IMR-90 (cell line): Measurements from ENCODE around the gene EED. TPM values are rescaled to one million over a fixed set of nuclear protein-coding genes. Genes with fewer than 3 reads are reported as not detected.

ENCODE experiments used
- ATAC-seq: fragments of 200-7000 bp; cut with Tn5 transposase; 2 replicates; pipeline ENCODE4 v1.9.1; 2020; ENCODE audit warnings: low read depth, mild to moderate bottlenecking, moderate library complexity
- BruUV-seq: library from RNA; stranded (reverse); fragments of 400-500 nt; replicated peaks from 2 replicates; lab custom pipeline; 2021; lab: Mats Ljungman, UMichigan
- CTCF ChIA-PET: fragments of 300-600 bp; formaldehyde crosslinking; extraction: SDS; loops from one replicate; lab custom pipeline; 2021; ENCODE audit warnings: antibody characterized with exemption; lab: Yijun Ruan, JAX
- POLR2A ChIA-PET: fragments of 300-600 bp; sonication (Branson Sonifier 250); formaldehyde crosslinking; loops from one replicate; lab custom pipeline; 2022; ENCODE audit warnings: antibody characterized with exemption; ENCODE audit not compliant: unreplicated experiment; lab: Charles Lee
- DNase-seq: peaks from one replicate; pipeline ENCODE4 v3.0.0; 2013
- H2AFZ ChIP-seq: replicated peaks from 2 replicates; pipeline ENCODE3; 2013; ENCODE audit warnings: low read length, mild to moderate bottlenecking; ENCODE audit not compliant: poor library complexity
- H2AK5ac ChIP-seq: 2 replicates; pipeline ENCODE4 v1.6.1; 2013; ENCODE audit warnings: low read depth, low read length, inconsistent platforms
- H2AK9ac ChIP-seq: replicated peaks from 2 replicates; pipeline ENCODE3; 2013; ENCODE audit warnings: mild to moderate bottlenecking, low read depth, low read length, moderate library complexity; ENCODE audit not compliant: poor library complexity
- H2BK120ac ChIP-seq: 2 replicates; pipeline ENCODE4 v1.6.1; 2013; ENCODE audit warnings: low read depth, low read length, inconsistent platforms
- H2BK15ac ChIP-seq: 3 replicates; pipeline ENCODE4 v1.6.1; 2013; ENCODE audit warnings: low read depth, low read length, inconsistent platforms
- H2BK20ac ChIP-seq: 2 replicates; pipeline ENCODE4 v1.6.1; 2013; ENCODE audit warnings: low read depth, mild to moderate bottlenecking, inconsistent platforms, low read length, moderate library complexity
- H2BK5ac ChIP-seq: 2 replicates; pipeline ENCODE4 v1.6.1; 2013; ENCODE audit warnings: mild to moderate bottlenecking, low read depth, low read length, inconsistent platforms; ENCODE audit not compliant: poor library complexity, severe bottlenecking
- H3K14ac ChIP-seq: replicated peaks from 2 replicates; pipeline ENCODE4 v1.6.1; 2013; ENCODE audit warnings: low read depth, low read length, inconsistent platforms
- H3K18ac ChIP-seq: 2 replicates; pipeline ENCODE4 v1.6.1; 2013; ENCODE audit warnings: low read depth, low read length, control low read depth
- H3K23ac ChIP-seq: 2 replicates; pipeline ENCODE4 v1.6.1; 2013; ENCODE audit warnings: low read depth, low read length, inconsistent platforms
- H3K27ac ChIP-seq: 2 replicates; pipeline ENCODE4 v1.5.1; 2013; ENCODE audit warnings: mild to moderate bottlenecking, control low read depth, low read length; ENCODE audit not compliant: insufficient read depth
- H3K27me3 ChIP-seq: 2 replicates; pipeline ENCODE4 v1.6.1; 2013; ENCODE audit warnings: low read length; ENCODE audit not compliant: control insufficient read depth, insufficient read depth
- H3K36me3 ChIP-seq: 2 replicates; pipeline ENCODE4 v1.6.1; 2013; ENCODE audit warnings: low read length, mixed read lengths; ENCODE audit not compliant: control insufficient read depth, insufficient read depth
- H3K4ac ChIP-seq: 2 replicates; pipeline ENCODE4 v1.6.1; 2013; ENCODE audit warnings: low read depth, low read length, inconsistent platforms
- H3K4me1 ChIP-seq: 2 replicates; pipeline ENCODE4 v1.6.1; 2013; ENCODE audit warnings: low read length, mixed read lengths; ENCODE audit not compliant: control insufficient read depth, insufficient read depth
- H3K4me2 ChIP-seq: 2 replicates; pipeline ENCODE4 v1.6.1; 2013; ENCODE audit warnings: low read depth, mild to moderate bottlenecking, control low read depth, low read length, moderate library complexity
- H3K4me3 ChIP-seq: 2 replicates; pipeline ENCODE4 v1.5.1; 2013; ENCODE audit warnings: low read depth, mild to moderate bottlenecking, control low read depth, low read length, moderate library complexity; ENCODE audit not compliant: insufficient read depth
- H3K56ac ChIP-seq: 2 replicates; pipeline ENCODE4 v1.6.1; 2013; ENCODE audit warnings: low read length, inconsistent platforms; ENCODE audit not compliant: insufficient read depth; ENCODE audit errors: extremely low read depth
- H3K79me1 ChIP-seq, 2 experiments: 2 replicates each; pipeline ENCODE4 v1.6.1; 2013; ENCODE audit warnings: low read length in 2 of 2, inconsistent platforms in 1 of 2, low read depth in 1 of 2
- H3K9ac ChIP-seq: 2 replicates; pipeline ENCODE4 v1.6.1; 2013; ENCODE audit warnings: low read depth, low read length, control low read depth
- H3K9me1 ChIP-seq: 2 replicates; pipeline ENCODE4 v1.6.1; 2013; ENCODE audit warnings: low read length, inconsistent platforms; ENCODE audit not compliant: insufficient read depth
- H3K9me3 ChIP-seq: 2 replicates; pipeline ENCODE4 v1.6.1; 2013; ENCODE audit warnings: low read length; ENCODE audit not compliant: control insufficient read depth, insufficient read depth
- H4K20me1 ChIP-seq: 2 replicates; pipeline ENCODE4 v1.6.1; 2013; ENCODE audit warnings: low read length, inconsistent platforms; ENCODE audit not compliant: insufficient read depth
- H4K5ac ChIP-seq: 2 replicates; pipeline ENCODE4 v1.6.1; 2013; ENCODE audit warnings: mild to moderate bottlenecking, low read depth, low read length, control low read depth
- H4K8ac ChIP-seq, 2 experiments: 2 replicates each; pipeline ENCODE4 v1.6.1; 2013; ENCODE audit warnings: low read depth in 2 of 2, low read length in 2 of 2, control low read depth in 1 of 2, inconsistent platforms in 1 of 2
- H4K91ac ChIP-seq: 2 replicates; pipeline ENCODE4 v1.6.1; 2013; ENCODE audit warnings: low read depth, low read length, inconsistent platforms; ENCODE audit not compliant: insufficient read depth
- CHD1 ChIP-seq: IDR thresholded peaks from 2 replicates; pipeline ENCODE4 v1.6.1; 2012; ENCODE audit warnings: low read depth, low read length, improper control_type of control experiment
- MAFK ChIP-seq: IDR thresholded peaks from 2 replicates; pipeline ENCODE4 v1.6.1; 2012; ENCODE audit warnings: low read depth, low read length, improper control_type of control experiment
- MXI1 ChIP-seq: IDR thresholded peaks from 2 replicates; pipeline ENCODE4 v1.6.1; 2012; ENCODE audit warnings: low read depth, mild to moderate bottlenecking, low read length, moderate library complexity, borderline replicate concordance
- NFE2L2 ChIP-seq: fragments of 150-350 bp; IDR thresholded peaks from 2 replicates; pipeline ENCODE4 v1.6.1; 2016; ENCODE audit warnings: low read depth, mild to moderate bottlenecking, low read length
- POLR2A ChIP-seq: IDR thresholded peaks from 2 replicates; pipeline ENCODE4 v1.6.1; 2012; ENCODE audit warnings: mild to moderate bottlenecking, low read depth, low read length
- dilution Hi-C: fragments of 300-500 bp; cut with HindIII; formaldehyde crosslinking; loops from one replicate; pipeline ENCODE4 v1.14.3; 2018; ENCODE audit warnings: low sequenced_read_pairs; ENCODE audit not compliant: unreplicated experiment
- in situ Hi-C: fragments of 300-500 bp; cut with MboI; formaldehyde crosslinking; loops from 3 replicates; pipeline ENCODE4 v1.14.3; 2019; ENCODE audit warnings: low sequenced_read_pairs, inconsistent platforms, mixed read lengths
- intact Hi-C: fragments of 100-400 bp; cut with micrococcal nuclease; formaldehyde crosslinking; loops from 2 replicates; pipeline ENCODE4 v1.10.0; 2022
- polyA plus RNA-seq, 3 experiments: library from polyadenylated mRNA; depleted of rRNA; stranded (reverse); fragments of >200 nt; gene quantifications; 2 replicates each; pipeline ENCODE4 v1.2.3, GENCODE V29; 2012; ENCODE audit warnings: low replicate concordance in 1 of 3
- total RNA-seq: library from RNA; depleted of rRNA; stranded (reverse); fragments of >200 nt; gene quantifications from 2 replicates; pipeline ENCODE4 v1.2.3, GENCODE V29; 2012

The EED gene
- total and polyA plus RNA-seq, 2 of the 4 experiments (the other 2 are of a cell fraction) = 11.1 to 11.5 TPM

DNA sequence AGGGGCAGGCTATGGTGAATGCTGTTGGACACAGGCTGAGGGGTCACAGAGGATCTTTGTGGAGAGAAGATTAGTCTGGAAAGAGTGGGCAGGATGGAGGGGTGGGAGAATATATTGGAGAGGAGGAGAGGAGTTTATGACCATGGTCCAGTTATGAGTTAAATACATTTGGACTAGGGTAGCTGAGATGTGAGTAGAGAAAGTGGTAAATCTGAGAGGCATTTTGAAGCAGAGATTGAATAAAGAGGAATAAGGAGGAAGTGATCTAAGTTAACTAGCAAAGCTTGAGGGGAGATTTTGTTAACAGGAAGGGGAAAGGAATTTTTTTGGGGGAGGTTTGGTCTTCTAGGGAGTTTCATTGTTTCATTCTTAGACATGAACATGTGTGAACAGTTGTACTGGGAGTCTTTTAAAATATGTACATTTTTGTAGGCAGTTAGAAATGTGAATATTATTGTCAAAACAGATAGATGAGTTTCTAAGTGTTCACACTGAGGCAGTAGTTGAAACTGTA lies 43.1 kb upstream of the EED start:
- Histone ChIP-seq H2AK9ac (no peak overlapping the region), H2AK5ac (no peak overlapping the region), H3K27me3 (no peaks in the 10 kb centered on the region), H3K36me3 (no peaks in the 10 kb centered on the region), H3K79me1 (peaks cover 0 to 2% of the 10 kb centered on the region in 2 experiments; a peak in 1 of 4 replicates), H2BK5ac (no peak overlapping the region), H4K20me1 (no peaks in the 10 kb centered on the region), H3K4ac (peak overlapping the region; percentile 63), H3K4me1 (peaks cover 7% of the 10 kb centered on the region; the same call in 1 of the 2 replicates), H3K9ac (no peak overlapping the region), H4K5ac (no peak overlapping the region), H3K14ac (no peak overlapping the region), H3K18ac (no peak overlapping the region), H2BK120ac (peak overlapping the region; percentile 12; the same call in 1 of the 2 replicates), H3K4me3 (no peak overlapping the region), H3K56ac (no peak overlapping the region), H3K4me2 (no peak overlapping the region), H2AFZ (peak overlapping the region; percentile 71), H4K8ac (no peak overlapping the region), H3K9me1 (no peaks in the 10 kb centered on the region), H2BK15ac (no peak overlapping the region; the same call in 2 of the 3 replicates), H3K27ac (no peak overlapping the region), H4K91ac (no peak overlapping the region), H3K23ac (no peak overlapping the region), H2BK20ac (no peak overlapping the region), H3K9me3 (no peaks in the 10 kb centered on the region)
- TF ChIP-seq MAFK (no peak), CHD1 (no peak), NFE2L2 (no peak), POLR2A (no peak), MXI1 (no peak)
- in situ Hi-C loops = loop anchor here (25.0 kb wide), 1 partner anchor 164 kb away; no protein-coding TSS in a partner anchor
- no peak for DNase-seq
- ChIA-PET POLR2A (interaction anchor here (0.6 kb wide), 1 partner anchor 1015 kb away, joined by 4 read pairs; no protein-coding TSS in a partner anchor), CTCF (interaction anchor here (0.6 kb wide), 1 partner anchor 262 kb away, joined by 5 read pairs; no protein-coding TSS in a partner anchor)
- BruUV-seq = no TSS peak
- no peak for ATAC-seq
- dilution Hi-C loops = no loop called here
- intact Hi-C loops = no loop called here
